Stimulated activated CD4-positive, alpha-beta T cell treated with anti-CD3 and anti-CD28 coated beads, Interleukin-2, amount 100 ng/mL, for 4 hours (primary cell): ENCODE measurements around the gene ANKUB1.

Source experiments
- DNase-seq: peaks from one replicate; pipeline ENCODE4 v3.0.0-alpha.2; 2020; ENCODE audit warnings: low read depth

Gene ANKUB1

GRCh38 chr3:149763565-149764195 lies 28.7 kb downstream of the ANKUB1 start:
- DNase-seq: no peak

- DNase-seq: no peak
Measured at GRCh38 chr3:149753717-149754116, 38.6 kb downstream of the ANKUB1 start.

DNA sequence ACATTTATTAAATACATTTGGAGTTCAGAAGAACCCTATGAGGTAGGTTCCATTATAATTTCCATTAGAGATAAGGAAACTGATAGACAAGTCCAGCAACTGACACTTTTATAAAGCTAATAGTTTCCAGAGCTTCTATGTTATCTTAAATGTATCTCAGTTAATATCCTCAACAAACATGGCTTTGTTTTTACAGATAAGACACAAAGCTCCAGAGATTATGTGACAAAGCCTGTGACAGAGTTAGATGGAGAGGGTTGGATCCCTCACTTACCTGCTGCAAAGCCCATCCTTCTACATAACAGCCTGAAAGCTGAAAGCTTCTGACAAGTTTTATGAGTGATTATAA lies 39.6 kb downstream of the ANKUB1 start:
- no peak for DNase-seq

GRCh38 chr3:149752051-149752787 lies 40.1 kb downstream of the ANKUB1 start, which contains the start of gene COMMD2:
Gene COMMD2 (minus strand): TSS chr3:149752489. CDS start chr3:149752444, 45 bp downstream.
- peak; percentile 48 for DNase-seq

GRCh38 chr3:149751551-149751950 lies 40.8 kb downstream of the ANKUB1 start:
- DNase-seq: no peak

DNA sequence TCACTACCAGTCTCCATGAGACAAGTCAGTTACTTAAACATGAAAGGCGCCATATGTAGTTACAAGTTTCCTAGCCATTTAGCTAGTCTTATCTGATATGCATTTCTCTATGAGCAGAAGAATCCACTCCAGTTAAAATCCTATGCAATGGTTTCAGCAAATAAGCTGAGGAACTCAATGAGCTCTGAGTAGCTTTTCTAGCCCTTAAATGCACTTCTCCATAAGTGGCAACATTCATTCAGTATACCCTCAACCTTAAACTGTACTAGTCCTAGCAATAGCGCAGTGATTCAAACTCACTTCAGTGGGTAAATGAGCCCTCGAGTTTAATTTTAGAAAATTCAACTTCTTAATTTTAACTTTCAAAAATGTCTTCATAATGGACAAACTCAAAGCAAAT lies 47.7 kb downstream of the ANKUB1 start:
- no peak for DNase-seq

GRCh38 chr3:149744151-149744550 lies 48.2 kb downstream of the ANKUB1 start:
- DNase-seq: no peak

GRCh38 chr3:149739396-149739795 lies 53.0 kb downstream of the ANKUB1 start:
- no peak for DNase-seq

- no peak for DNase-seq
Measured at GRCh38 chr3:149738876-149739275, 53.5 kb downstream of the ANKUB1 start.

DNA sequence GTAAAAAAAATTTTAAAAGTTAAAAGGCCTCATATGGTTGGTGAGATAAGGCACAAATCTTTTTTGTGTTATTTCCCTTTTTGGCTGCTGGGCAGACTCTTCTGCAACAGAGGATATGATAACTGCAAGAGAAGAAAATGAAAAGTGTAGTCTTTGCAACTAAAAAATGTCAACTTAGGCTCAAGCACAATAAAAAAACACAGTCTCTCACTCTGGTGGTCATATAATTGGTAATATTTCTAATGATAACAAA lies 55.5 kb downstream of the ANKUB1 start:
- no peak for DNase-seq

GRCh38 chr3:149736175-149736952 lies 56.0 kb downstream of the ANKUB1 start:
- DNase-seq: no peak

DNA sequence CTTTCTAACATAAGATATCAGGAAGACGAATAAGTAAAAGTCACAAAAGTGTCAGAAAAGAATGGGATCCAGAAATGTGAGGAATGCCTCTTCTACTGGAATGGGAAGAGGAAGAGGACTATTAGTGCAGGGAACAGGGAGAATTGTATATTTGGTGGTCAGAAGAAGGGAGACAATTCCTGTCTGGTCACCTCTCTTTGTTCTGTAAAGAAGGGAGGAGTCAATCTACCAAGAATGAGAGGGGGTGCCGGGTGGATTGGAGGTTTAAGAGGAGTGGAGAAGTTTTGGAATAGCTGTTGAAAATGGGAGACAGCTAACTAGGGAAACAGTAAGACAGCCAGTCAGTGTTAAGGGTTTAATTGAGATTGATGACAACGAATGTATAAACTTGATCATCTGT lies 60.1 kb downstream of the ANKUB1 start:
- DNase-seq: no peak

DNA sequence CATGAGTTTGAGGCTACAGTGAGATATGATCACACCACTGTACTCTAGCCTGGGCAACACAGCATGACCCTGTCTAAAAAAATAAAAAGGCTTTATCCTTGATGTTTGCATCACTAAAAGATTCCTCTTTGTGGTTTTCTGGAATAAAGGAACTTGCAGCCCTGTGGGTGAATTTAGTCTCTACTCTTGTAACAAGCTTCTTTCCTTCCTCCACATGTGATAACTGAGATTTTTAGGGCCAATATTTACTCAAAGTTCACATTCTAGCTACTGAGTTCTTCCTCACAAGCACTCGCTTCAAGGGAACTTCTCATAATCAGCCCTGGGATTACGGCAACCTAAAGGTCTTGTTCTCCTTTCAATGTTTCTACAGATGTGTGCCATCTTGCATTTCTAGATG lies 64.7 kb downstream of the ANKUB1 start:
- DNase-seq: no peak

GRCh38 chr3:149726716-149727407 lies 65.5 kb downstream of the ANKUB1 start:
- DNase-seq: no peak

GRCh38 chr3:149723781-149724180 lies 68.6 kb downstream of the ANKUB1 start:
- no peak for DNase-seq

GRCh38 chr3:149720918-149721317 lies 71.4 kb downstream of the ANKUB1 start:
- no peak for DNase-seq

GRCh38 chr3:149717391-149718056 lies 74.8 kb downstream of the ANKUB1 start:
- no peak for DNase-seq

DNA sequence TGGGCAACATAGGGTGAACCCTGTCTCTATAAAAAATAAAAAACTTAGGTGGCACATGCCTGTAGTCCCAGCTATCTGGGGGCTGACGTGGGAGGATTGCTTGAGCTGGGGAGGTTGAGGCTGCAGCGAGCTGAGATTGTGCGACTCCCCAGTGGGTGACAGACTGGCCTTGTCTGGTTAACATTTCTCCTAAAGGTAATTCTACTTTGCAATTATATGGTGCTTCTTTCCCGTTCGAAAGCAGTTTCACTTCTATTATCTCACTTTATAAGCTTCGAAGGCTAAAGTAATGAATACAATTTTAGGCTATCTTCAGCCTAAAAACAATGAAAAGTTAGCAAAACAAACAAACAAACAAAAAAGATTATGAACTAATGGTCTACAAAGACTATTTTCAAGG lies 75.4 kb downstream of the ANKUB1 start:
- no peak for DNase-seq

GRCh38 chr3:149715247-149715646 lies 77.1 kb downstream of the ANKUB1 start:
- DNase-seq: no peak

- no peak for DNase-seq
Measured at GRCh38 chr3:149713730-149714654, 78.4 kb downstream of the ANKUB1 start.
